Activated CD4-positive, CD25-positive, alpha-beta regulatory T cell treated with anti-CD3 and anti-CD28 coated beads, Interleukin-2, amount 50 U/mL, for 16 hours (primary cell): ENCODE data around the gene GYG2.
"Not testable (repeated sequence)": the region's sequence is repeated elsewhere in the genome, so short reads cannot be mapped to it uniquely, and the experiment has no call there.

Experiments used
- DNase-seq: peaks from one replicate; pipeline ENCODE4 v3.0.0-alpha.2; 2020; ENCODE audit warnings: low read depth, low spot score

Gene GYG2

GRCh38 chrX:2828344-2828958, at the start of gene GYG2:
GYG2 (plus strand) TSS chrX:2828930; CDS start chrX:2830189, 1,259 bp downstream.
- DNase-seq = no peak

GRCh38 chrX:2780472-2781225, 48.1 kb upstream of the GYG2 start:
- not testable (repeated sequence) for DNase-seq

- DNase-seq = no peak
Observed at GRCh38 chrX:2781226-2781571, 47.5 kb upstream of the GYG2 start.

- no peak for DNase-seq
Observed at GRCh38 chrX:2781698-2782097, 47.0 kb upstream of the GYG2 start.

GRCh38 chrX:2782171-2782570, 46.6 kb upstream of the GYG2 start:
- no peak for DNase-seq

- DNase-seq = no peak
Observed at GRCh38 chrX:2782778-2783177, 46.0 kb upstream of the GYG2 start.

- no peak for DNase-seq
Observed at GRCh38 chrX:2784026-2784425, 44.7 kb upstream of the GYG2 start.

- DNase-seq = no peak
Observed at GRCh38 chrX:2785538-2785937, 43.2 kb upstream of the GYG2 start.

GRCh38 chrX:2788980-2789379, 39.8 kb upstream of the GYG2 start:
- no peak for DNase-seq

- no peak for DNase-seq
Observed at GRCh38 chrX:2789569-2789968, 39.2 kb upstream of the GYG2 start.

- no peak for DNase-seq
Observed at GRCh38 chrX:2793752-2794151, 35.0 kb upstream of the GYG2 start.

GRCh38 chrX:2794336-2794735, 34.4 kb upstream of the GYG2 start:
- DNase-seq = no peak

GRCh38 chrX:2796808-2797207, 31.9 kb upstream of the GYG2 start:
- DNase-seq = not testable (repeated sequence)

- no peak for DNase-seq
Observed at GRCh38 chrX:2799369-2799768, 29.4 kb upstream of the GYG2 start.

GRCh38 chrX:2799980-2800379, 28.8 kb upstream of the GYG2 start:
- DNase-seq = not testable (repeated sequence)

- no peak for DNase-seq
Observed at GRCh38 chrX:2801223-2801622, 27.5 kb upstream of the GYG2 start.

- DNase-seq = not testable (repeated sequence)
Observed at GRCh38 chrX:2802376-2803090, 26.2 kb upstream of the GYG2 start.

- not testable (repeated sequence) for DNase-seq
Observed at GRCh38 chrX:2803486-2803885, 25.2 kb upstream of the GYG2 start.

GRCh38 chrX:2804106-2804843, 24.5 kb upstream of the GYG2 start:
- not testable (repeated sequence) for DNase-seq

- DNase-seq = not testable (repeated sequence)
Observed at GRCh38 chrX:2804858-2805257, 23.9 kb upstream of the GYG2 start.

GRCh38 chrX:2811271-2811670, 17.5 kb upstream of the GYG2 start:
- no peak for DNase-seq
